ENCODE results near the gene PPP1R18.
"Not testable (repeated sequence)": the region's sequence is repeated elsewhere in the genome, so short reads cannot be mapped to it uniquely, and the experiment has no call there.

The PPP1R18 gene

DNA sequence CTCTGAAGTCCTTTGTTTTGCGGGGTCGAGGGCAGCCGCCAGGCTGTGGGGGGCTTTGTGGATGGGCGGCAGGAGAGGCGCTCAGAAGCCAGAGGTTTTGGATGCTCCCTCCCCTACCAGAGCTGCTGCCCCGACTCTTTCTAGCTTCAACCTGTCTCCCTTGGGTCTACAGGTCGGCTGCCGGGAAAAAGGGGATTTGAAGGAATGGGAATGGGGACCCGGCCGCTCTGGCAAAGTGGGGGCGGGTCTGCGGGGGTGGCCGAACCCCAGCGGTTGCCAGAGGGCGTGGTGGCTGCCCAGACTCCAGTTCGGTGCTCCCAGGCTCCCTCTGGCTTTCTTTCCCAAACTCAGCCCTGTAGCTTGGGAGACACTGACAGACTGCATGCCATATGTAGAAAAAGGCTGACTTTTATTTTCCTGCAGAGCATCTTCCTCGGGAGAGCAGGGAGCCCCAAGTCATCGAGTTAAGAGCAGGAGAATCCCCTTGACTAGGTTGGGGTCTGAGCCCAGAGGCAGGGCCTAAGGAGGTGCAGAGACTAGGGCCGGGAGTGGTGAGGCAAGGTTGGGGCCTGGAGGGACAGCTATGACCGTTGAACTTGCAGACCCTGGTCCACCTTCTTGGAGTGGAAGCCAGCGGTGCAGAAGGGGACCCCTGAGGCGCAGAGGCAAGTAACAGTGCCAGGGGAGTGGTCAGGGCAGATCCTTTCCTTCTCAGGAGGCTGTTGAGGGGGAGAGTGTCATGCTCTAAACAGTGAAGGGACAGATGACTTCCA lies 1.4 kb upstream of the PPP1R18 start:
- DNase-seq, result no peak

DNA sequence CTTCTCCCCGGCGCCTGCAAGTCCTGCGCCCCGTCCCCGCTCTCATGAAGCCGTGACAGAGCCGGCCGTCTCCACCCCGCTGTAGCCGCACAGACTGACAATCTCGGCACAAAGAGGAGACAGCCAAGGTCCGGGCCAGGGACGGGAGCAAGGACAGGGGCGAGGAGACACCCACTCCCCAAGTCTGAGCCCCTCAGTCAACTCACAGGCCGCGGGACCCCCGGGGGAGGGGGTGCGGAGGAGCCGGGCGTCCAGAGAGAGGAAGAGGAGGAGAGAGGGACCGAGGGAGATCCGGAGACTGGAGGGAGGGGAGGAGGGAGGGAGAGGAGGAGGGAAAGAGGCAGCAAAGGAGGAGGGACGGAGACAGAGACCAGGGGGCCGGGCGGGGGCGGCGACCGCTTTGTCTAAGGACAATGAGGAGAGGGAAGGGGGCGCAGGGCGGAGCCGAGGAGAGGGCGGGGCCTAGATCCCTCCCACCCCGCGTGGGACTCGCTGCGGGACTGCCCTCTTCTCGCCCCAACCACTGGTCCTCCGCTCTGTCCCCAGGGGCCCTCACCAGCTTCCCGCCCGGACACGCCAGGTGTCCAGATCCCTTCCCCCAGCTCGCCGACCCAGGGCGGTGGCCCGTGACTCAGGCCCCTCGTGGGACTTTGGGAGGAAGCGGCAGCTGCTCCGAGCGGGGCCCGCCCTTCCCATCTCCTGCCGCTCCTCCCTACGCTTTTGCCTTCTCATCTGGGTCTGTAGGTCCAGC lies 638 bp upstream of the PPP1R18 start:
- DNase-seq, result peak; percentile 97

DNA sequence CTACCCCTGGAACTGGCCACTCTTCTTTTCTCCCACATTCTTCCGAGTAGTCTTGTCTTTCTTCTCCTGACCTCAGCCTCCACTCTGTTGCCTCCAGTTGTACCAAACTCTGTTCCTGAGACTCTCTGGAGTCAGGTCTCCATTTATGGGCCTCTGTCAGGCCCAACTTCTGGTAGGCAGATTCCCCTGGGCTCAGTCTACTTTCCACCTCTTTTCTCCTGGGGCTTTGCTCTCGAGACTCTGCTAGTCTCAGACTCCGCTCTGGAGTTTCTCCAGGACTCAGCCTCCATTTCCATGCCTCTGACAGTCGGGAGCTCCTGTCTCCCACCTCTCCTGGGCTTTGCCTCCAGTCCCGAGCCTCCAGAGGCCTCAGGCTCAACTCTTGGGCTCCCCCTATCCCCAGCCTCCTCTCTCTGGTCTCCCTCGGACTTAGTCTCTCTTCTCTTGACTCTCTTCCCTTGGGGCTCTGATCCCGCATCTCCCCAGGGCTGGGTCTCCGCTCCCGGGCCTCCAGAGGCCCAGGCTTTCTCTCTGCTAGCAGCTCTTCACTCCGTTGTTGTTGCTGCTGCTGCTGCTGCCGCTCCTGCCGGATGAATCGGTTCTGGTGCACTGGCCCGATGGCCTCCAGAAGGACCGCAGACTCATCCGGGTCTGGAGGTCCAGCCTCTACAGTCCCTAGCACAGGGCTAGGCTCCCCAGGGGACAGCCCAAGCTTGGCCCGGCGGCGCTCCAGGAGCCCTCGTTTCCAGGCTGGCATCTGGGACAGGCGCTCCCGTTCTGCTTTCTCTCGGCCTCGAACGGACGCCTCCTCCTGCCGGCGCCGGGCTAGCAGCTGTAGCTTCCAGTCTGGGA lies 1.1 kb downstream of the PPP1R18 start:
- DNase-seq, result no peak

DNA sequence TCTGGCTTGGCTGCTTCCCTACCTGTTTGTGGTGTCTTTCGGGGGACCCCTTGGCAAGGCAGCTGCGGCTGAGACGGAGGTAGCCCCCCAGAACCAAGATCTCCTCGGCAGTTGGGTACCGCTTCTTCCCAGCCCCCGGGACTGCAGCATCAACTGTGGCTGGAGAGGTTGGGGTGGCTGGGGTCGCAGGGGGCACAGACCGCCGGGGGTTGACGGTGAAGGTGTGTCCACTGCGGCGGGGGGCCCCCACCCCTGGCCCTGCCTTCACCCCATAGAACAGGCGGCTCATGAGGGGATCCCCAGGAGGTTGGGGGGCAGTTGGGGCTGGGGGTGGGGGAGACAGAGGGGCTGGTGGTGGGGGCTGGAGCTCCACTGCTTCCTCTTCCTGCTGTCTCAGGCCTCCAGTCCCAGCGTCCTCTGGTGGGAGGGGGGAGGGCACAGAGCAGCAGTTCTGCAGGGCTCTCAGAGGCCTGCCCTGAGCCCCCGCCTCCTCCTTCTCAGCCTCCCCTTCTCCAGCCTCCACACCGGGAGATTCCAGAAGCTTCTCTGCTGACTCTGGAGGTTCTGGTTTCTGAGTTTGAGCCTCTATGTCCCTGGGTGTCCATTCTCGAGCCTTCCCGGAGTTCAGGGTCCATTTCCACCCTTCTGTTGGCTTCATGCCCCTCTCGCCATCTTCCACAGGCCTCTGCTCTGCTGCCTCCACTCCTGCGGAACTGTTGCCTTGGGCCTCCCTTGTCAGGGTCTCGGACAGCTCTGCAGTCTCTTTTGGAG lies 1.9 kb downstream of the PPP1R18 start:
- no peak for DNase-seq

- no peak for DNase-seq
Observed at GRCh38 chr6:30683980-30684338, 2.5 kb downstream of the PPP1R18 start.

DNA sequence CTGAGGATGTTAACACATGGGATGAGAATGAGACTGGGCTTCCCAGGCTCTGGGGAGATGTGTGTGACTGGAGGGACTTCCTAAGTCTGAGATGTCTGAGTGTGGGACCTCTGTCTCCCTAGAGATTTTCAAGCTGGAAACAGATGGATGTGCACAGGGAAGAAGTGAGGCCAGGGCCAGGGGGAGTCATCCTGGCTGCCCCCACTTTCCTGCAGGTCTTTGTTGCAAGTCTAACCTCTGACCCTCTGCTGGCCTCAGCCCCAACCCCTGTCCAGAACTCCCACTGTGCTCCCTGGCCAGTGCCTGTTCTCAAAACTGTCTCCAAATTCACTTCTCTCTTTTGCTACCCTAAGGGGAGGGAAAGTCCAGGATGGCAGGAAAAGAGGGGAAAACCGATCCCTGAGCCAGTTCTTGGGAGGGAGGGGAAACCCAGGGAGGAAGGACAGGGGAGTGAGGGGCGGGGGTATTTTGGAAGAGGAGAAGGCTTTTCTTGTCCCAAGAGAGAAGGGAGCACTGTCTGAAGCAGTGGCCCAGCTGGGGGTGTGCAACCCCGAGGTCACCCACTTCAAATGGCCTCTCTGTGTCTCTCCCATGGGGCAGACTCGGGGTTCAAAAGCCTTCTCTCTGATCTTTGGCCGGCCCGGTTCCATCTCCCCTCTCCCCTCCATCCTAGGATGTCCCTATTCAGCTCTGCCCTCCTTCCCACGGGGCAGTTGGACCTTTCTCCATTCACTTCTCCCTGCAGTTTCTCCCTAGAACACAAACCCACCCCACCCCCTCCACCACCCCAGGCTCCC lies 3.1 kb downstream of the PPP1R18 start:
- no peak for DNase-seq

DNA sequence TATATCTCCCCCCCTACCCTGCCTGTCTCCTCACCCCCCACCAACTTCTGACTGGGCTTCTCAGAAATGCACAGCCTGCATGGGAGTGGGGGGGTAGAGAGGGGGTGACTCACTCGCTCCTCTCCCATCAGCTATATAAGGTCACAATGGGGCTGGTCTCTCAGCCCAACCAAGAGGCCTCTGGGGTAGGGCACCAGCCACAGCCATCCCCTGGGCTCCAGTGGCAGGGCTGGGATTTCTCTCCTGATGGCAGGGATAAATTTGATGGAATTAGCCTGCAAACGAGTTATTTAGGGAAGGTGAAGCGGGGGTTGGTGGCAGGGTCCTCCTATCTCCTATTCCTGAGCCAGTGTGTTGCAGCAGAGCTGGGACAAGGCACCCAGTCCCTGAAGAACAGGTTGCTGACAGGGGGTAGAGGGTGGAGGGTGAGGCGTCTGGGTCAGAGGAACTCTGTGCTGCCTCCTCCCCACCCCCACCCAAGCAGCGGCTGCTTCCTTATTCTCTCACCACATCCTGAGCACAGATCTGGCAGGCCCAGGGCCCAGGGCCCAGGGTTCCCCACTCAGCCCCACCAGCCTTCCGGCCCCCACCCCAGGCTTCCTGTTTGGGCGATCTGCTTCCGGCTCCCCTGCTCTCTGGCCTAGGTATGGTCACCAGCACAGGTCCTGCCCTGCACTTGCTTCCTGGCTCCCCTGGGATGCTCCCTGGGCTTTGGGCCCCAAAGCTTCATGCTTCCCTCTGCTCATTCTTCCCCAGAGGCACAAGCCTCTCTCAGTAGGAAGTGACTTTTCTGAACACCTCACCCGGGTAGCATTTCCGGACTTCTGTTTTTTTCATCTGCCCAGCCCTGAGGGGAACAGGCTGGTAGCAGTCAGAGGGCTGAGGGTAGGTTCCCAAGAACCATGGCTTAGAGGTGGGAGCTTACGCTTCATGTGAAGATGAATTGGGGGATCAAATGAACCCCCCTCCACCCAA lies 4.0 kb downstream of the PPP1R18 start:
- DNase-seq, result peak; percentile 48

- no peak for DNase-seq
Observed at GRCh38 chr6:30681766-30682142, 4.7 kb downstream of the PPP1R18 start.

- no peak for DNase-seq
Observed at GRCh38 chr6:30679765-30680535, 6.5 kb downstream of the PPP1R18 start.

DNA sequence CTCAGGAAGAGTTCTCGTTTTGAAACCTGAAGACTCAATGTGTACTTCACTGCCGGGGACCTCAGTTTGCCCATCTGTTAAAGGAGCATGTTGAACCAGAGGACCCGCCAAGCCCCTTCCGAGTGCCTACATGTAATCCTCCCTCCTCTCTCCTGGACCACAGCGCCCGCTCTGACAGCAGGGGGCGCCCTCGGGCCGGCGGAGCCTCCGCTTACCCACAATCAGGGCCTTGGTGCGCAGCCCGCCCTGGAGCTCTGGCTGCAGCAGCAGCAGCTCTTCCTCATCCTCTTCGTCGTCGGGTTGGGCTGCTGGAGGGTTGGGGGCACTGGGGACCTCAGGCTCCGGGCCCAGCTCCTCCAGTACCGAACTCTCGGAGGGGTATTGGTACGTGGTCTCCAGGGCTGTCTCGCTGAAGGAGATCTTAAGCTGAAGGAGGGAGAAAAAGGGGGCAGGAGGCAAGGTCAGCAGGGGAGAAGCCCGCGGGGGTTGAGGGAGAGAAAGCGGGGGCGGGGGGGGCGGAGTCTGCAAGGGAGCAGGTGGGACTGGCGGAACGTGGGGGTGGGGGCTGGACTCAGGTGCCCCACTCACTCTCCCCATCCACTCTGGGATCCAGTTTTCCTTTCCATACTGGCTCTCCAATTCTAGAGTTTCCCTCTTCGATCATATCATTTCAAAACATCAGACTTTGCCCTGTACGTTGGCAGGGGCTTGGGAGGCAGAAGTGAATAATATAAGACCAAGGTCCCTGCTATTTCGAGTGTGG lies 7.3 kb downstream of the PPP1R18 start:
- DNase-seq, result peak; percentile 79

DNA sequence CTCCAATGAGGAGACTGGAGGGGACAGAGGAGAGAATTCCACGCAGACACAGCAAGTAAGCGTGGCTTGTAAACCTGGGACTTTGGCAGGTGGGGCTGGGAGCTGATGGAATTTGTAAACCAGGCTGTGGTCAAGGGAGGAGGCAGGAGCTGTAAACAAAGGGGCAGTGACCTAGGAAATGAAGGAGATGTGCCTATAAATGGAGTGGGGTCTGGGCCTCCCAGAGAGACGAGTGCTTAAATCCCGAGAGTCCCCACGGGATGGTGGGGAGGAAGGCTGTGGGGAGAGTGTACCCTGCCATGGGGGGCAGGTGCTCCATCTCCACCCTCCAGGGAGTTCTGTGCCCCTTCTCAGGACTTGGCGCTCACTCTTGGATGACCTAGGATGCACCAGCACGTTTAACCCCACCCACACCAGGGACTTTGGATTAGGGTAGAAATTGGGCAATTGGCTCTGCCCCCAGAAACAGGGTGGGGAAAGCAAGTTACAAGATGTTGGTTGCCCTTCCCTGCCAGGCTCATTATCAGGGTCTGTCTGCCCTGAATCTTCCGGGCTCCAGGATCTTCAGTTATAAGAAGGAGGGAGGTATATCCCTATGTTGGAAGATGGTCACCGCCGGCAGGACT lies 9.7 kb downstream of the PPP1R18 start:
- no peak for DNase-seq

DNA sequence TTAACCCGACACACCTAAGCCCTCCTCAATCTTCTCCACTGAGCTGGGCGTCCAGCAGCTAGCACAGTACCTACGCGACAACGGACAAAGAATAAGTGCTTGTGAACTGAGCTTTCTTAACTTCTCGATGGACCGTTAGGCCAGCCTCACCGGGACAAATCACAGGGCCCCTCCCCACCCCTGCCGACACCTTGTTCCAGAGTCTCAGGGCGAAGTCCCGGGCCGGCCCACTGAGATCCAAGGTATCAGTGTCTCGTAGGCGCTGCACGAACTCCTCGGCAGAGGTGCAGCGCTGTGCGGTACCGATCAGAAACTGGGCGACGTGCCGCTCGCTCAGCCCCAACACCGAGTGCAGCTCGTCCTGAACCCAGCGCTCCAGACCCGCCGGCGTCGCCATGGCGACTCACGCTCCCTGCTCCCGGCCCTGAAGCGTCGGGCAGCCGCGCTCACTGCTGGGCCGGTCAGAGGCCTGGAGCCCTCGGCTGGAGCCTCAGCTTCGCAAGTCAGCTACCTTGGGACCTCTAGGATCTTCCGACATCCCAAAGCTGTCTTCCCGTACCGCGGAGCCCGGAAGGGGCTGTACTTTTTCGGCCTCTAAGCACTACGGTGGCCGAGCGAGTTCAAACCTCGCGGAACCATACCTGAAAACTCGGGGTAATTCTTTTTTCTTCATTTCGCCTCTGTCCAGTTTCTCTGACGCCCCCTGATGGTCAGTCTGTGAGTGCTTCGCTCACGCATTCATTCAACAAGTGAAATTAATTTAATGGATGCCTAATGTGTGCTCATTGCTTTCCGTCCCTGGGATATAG lies 13.8 kb downstream of the PPP1R18 start, which contains the start of gene DHX16:
TSS of gene DHX16 (minus strand) at position 562 of the 809 bp plus-strand sequence. CDS start at position 397, 165 bp downstream.
- peak; percentile 99 for DNase-seq

DNA sequence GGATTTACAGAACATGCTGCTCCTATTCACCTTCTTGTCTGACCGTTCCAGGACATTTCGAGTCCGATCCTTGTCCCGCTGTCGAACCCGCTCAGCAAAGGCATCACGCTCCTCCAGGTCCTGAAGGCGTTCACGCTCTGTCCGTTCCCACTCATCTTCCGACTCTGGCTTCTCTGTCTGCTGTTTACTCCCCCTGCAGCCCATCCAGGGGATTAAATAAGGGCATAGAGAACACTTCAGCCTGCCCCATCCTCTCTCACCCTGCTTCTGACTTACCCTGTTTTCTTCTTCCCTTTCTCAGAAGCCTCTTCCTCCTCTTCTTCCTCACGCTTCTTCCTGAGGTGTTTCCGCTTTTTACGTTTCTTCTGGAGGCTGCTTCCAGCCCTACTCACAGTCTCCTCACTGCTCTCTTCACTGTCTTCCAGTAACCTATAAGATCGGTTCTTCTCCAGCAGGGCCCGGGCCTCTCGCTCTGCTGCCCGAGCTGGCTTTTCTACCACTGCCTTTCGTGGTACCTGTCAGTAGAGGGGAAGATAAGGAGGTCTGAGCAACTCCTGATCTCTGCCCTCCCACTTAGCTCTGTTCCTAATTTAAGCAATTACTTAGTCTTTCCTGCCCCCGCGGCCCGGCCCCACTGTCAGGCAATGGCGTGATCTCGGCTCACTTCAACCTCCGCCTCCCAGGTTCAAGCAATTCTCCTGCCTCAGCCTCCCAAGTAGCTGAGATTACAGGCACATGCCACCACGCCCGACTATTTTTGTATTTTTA lies 15.5 kb downstream of the PPP1R18 start:
- DNase-seq, result no peak

DNA sequence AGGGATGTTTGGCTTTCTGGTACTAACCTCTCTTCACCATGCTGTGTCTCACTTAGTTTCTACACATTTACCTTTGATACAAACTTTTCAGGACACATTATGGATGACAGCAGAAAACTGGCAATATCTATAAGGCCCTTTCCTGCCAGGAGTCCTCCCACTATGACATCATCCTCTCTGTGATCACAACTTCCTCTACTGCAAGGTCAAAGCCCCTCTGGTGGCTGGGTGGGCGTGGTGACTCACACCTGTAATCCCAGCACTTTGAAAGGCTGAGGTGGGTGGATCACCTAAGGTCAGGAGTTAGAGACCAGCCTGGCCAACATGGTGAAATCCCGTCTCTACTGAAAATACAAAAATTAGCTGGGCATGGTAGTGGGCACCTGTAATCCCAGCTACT lies 20.1 kb downstream of the PPP1R18 start:
- not testable (repeated sequence) for DNase-seq

DNA sequence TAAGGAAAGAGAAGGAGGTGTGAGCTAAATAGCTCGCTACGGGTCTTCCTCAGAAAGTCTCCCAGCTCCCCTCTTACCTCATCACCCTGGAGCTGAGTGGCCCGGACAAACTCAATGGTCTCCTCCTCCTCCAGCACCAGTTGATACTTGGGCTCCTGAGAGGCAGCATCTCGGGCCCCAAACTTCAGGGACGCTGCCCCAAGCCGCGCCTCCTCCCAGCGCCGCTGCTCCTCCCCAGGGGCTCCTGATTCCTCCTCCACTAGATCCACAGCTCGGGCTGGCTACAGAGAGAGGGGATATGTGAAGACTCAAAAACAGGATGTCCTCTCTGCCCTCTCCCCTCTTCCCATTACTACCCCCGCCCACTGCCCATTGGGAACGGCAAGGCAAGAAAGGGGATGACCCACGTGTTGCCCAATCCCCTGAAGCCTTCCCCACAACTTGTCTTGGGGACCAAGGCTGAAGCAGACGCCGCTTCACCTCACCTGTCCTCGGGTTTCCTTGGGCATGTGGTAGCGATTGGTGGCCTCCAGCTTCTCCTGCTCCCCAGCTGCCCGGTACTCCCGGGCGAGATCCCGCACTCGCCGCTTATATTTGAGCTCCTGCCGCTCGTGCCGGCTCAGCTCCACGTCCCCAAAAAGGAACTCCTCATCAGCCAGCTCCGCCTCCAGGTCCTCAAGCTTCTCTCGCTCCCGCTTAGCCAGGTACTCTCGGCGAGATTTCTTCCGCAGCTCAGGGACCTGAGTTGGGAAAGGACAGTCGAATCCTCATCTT lies 21.3 kb downstream of the PPP1R18 start:
- DNase-seq, result no peak

- not testable (repeated sequence) for DNase-seq
Observed at GRCh38 chr6:30657922-30658321, 28.5 kb downstream of the PPP1R18 start.

Measured in NCI-H69 (cell line).